A549 (cell line): ENCODE measurements around the gene RHOXF2. TPM values are rescaled to one million over a fixed set of nuclear protein-coding genes. Genes with fewer than 3 reads are reported as not detected.
A peak's percentile ranks its signal among the peaks of the same experiment; 100 is the strongest.
"Not testable (repeated sequence)": the region's sequence is repeated elsewhere in the genome, so short reads cannot be mapped to it uniquely, and the experiment has no call there.

ENCODE experiments used
- ATAC-seq, 2 experiments: fragments of 200-7000 bp in 1 of 2; fragments of >200 bp in 1 of 2; cut with Nextera tagmentation in 1 of 2; cut with Tn5 transposase in 1 of 2; 3 replicates each; pipeline versions ENCODE4 v1.8.0 to v1.9.1; 2018 to 2020; ENCODE audit warnings: mild to moderate bottlenecking in 1 of 2, moderate library complexity in 1 of 2
- CTCF ChIA-PET: fragments of 300-600 bp; sonication (Branson Sonifier 250); formaldehyde crosslinking; extraction: SDS; loops from one replicate; lab custom pipeline; 2021; ENCODE audit warnings: antibody characterized with exemption, inconsistent platforms; lab: Yijun Ruan, JAX
- POLR2A ChIA-PET: fragments of 350-600 bp; formaldehyde crosslinking; extraction: SDS; loops from one replicate; lab custom pipeline; 2021; ENCODE audit warnings: antibody characterized with exemption, inconsistent platforms; lab: Yijun Ruan, JAX
- DNase-seq, 2 experiments: peaks; one replicate each; pipeline versions ENCODE4 v3.0.0 to v3.0.0-alpha.2; 2011 to 2016; ENCODE audit warnings: low read depth in 1 of 2, low spot score in 1 of 2
- FAIRE-seq: peaks from 2 replicates; lab custom pipeline; 2011; peaks lifted over from hg19 to GRCh38; lab: Jason Lieb, UNC
- H3K27ac ChIP-seq, 2 experiments: fragments of >200 bp; sonication (Bioruptor Twin); formaldehyde crosslinking; 3 replicates each; pipeline ENCODE4 v1.5.1; 2016 to 2017
- H3K4me1 ChIP-seq: fragments of >200 bp; sonication (Bioruptor Twin); formaldehyde crosslinking; 3 replicates; pipeline ENCODE4 v1.6.1; 2016
- H3K4me2 ChIP-seq: fragments of >200 bp; sonication (Bioruptor Twin); formaldehyde crosslinking; 3 replicates; pipeline ENCODE4 v1.6.1; 2016
- H3K4me3 ChIP-seq: fragments of >200 bp; sonication (Bioruptor Twin); formaldehyde crosslinking; 3 replicates; pipeline ENCODE4 v1.5.1; 2016
- H3K9me3 ChIP-seq: fragments of >200 bp; sonication (Bioruptor Twin); formaldehyde crosslinking; 3 replicates; pipeline ENCODE4 v1.6.1; 2016
- BHLHE40 ChIP-seq: IDR thresholded peaks from 2 replicates; pipeline ENCODE4 v1.6.1; 2012; ENCODE audit warnings: low read depth, low read length, inconsistent platforms
- CEBPB ChIP-seq, 2 experiments: fragments of >200 bp in 1 of 2; sonication (Bioruptor Twin) in 1 of 2; formaldehyde crosslinking in 1 of 2; IDR thresholded peaks; 2 replicates each; pipeline ENCODE4 v1.6.1; 2012 to 2016
- FOSB ChIP-seq: fragments of 250-450 bp; sonication (Bioruptor Pico); IDR thresholded peaks from 2 replicates; pipeline ENCODE4 v1.5.0; 2020; ENCODE audit warnings: mild to moderate bottlenecking, moderate library complexity
- HOXB5 ChIP-seq: fragments of 250-450 bp; sonication (Bioruptor Pico); IDR thresholded peaks from 2 replicates; pipeline ENCODE4 v1.5.0; 2020; ENCODE audit warnings: mild to moderate bottlenecking, moderate library complexity
- SREBF2 ChIP-seq: fragments of 450-650 bp; IDR thresholded peaks from 2 replicates; pipeline ENCODE4 v1.6.1; 2014; ENCODE audit warnings: mild to moderate bottlenecking, moderate library complexity
- ZSCAN20 ChIP-seq: fragments of 250-450 bp; sonication (Bioruptor Pico); IDR thresholded peaks from 2 replicates; pipeline ENCODE4 v1.8.0; 2022; ENCODE audit warnings: mild to moderate bottlenecking, moderate library complexity
- WGBS: methylation state at CpG from one replicate; pipeline ENCODE4 v1.1.6; 2017; ENCODE audit errors: missing lambda C conversion rate; 5-methylcytosine and 5-hydroxymethylcytosine counted together
- polyA plus RNA-seq, 4 experiments: library from polyadenylated mRNA; depleted of rRNA in 3 of 4; stranded (reverse); fragments of >200 nt; fragmentation: RNase III in 1 of 4; extraction: RNeasy Plus Mini Kit Qiagen cat#74134 plus additional on column Dnase treatment in 1 of 4; gene quantifications; 2 replicates in 3 of 4; 3 replicates in 1 of 4; pipeline ENCODE4 v1.2.3, GENCODE V29; 2011 to 2017
- TF ChIP-seq, protein P1 (sequence below): IDR thresholded peaks from 2 replicates; pipeline ENCODE4 v1.6.1; 2012
- TF ChIP-seq, protein P2 (sequence below): fragments of 450-650 bp; IDR thresholded peaks from 2 replicates; pipeline ENCODE4 v1.6.1; 2014; ENCODE audit warnings: antibody characterized with exemption
- TF ChIP-seq, protein P3 (sequence below): fragments of 200-600 bp; sonication (generic); IDR thresholded peaks from 2 replicates; pipeline ENCODE4 v1.6.1; 2016; ENCODE audit warnings: antibody characterized with exemption, mild to moderate bottlenecking, moderate library complexity
- TF ChIP-seq, protein P4 (sequence below): fragments of >200 bp; sonication (Bioruptor Twin); formaldehyde crosslinking; IDR thresholded peaks from 3 replicates; pipeline ENCODE4 v1.5.1; 2016

The RHOXF2 gene
- polyA plus RNA-seq, 2 of the 4 experiments (the other 2 are of a cell fraction) = not detected

DNA sequence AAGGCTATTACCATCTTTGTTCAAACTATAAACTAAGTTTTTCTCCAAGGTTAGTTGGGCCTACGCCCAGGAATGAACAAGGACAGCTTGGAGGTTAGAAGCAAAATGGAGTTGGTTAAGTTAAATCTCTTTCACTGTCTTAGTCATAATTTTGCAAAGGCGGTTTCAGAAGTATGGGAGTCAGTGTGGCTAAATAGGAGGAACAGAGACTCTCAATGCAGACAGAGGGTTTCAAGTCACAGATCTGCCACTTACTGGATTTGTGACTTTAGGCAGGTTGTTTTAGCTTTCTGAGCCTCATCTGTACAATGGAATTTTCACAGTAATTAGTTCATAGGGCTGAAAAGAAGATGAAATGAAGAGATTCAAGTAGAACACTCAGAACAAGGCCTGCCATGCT lies 35.3 kb downstream of the RHOXF2 start:
- POLR2A ChIA-PET, CTCF ChIA-PET, H3K4me2 ChIP-seq, ATAC-seq, H3K9me3 ChIP-seq, H3K4me1 ChIP-seq, FAIRE-seq, H3K4me3 ChIP-seq, DNase-seq, H3K27ac ChIP-seq: not testable (repeated sequence)
- WGBS = no CpG with 5 or more reads among the region's 2 CpGs

DNA sequence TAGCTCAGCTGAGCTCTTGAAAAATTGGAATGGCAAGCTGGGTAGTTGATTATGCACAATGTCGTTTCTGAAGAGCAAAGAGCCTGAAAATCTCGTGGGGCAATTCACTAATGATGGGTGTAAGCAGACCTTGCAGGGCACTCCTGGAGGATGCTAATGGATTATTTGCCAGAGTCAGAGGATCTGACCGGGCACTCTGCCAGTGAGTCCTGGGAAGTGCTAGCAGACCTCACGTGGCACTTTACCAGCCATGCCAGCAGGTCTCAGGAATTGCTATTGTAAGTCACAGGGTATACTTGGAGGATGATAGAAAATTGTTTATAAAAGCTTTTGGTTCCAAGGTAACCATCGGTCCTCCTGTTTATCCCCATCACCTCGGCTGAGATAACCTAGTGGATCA lies 37.4 kb downstream of the RHOXF2 start:
- H3K4me3 ChIP-seq, DNase-seq, H3K27ac ChIP-seq, H3K4me1 ChIP-seq, ATAC-seq, H3K9me3 ChIP-seq, POLR2A ChIA-PET, H3K4me2 ChIP-seq, CTCF ChIA-PET: not testable (repeated sequence)
- no CpG with 5 or more reads among the region's 6 CpGs for WGBS
- FAIRE-seq = peak; percentile 100

DNA sequence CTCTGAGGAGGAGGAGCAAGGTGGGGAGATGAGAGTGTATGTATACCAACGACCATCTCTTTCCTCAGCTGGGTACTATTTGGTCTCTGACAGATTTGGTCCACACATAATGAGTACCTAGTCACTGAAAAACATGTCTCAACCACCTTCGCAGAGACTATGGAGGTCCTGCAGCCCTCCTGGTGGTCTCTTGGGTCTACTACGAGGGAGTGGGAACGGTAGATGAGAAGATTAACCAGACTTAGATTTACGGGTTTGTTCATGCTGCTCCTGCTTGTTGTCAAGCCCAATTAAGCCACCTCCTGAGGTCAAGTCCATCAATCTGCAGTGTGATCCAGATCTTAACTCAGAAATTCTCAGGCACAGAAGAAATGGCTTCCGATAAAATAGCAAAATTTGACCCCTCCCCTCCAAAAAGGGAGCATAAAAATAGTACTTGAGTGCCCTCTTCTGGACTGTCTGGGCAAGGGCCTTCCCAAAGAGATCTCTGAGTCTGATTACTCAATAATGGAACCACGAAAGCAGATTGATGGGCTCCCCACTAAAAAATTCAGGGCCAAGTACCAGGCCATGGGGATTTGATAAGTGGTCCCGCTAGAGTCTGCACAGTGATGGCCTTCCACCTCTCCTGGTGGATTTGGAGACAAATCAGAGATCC lies 38.3 kb downstream of the RHOXF2 start:
- H3K4me2 ChIP-seq, DNase-seq, H3K27ac ChIP-seq, POLR2A ChIA-PET, H3K4me1 ChIP-seq, H3K9me3 ChIP-seq, H3K4me3 ChIP-seq, CTCF ChIA-PET: not testable (repeated sequence)
- no CpG with 5 or more reads among the region's 8 CpGs for WGBS
- ATAC-seq (peak; percentile 78 to 87), FAIRE-seq (peak; percentile 100)

DNA sequence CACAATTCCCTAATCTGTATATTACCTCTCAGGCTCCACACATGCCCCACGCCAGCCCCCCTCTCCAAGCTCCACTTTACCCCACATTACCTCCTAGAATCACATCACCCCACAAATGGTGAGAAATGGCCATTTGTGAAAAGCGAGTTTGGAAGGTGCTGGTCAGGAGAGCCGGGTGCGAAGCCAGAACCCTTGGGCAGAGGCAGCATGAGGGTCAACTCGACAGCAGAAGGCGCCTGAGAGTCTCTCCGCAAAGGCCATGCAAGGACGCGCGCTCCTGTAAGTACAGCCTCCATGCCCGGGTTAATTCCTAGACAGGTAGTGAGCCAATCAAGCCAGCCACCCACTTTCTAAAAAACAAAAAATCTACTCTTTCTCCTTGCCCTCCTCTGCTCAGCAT lies 42.4 kb downstream of the RHOXF2 start:
- ChIA-PET POLR2A (no interaction called here), CTCF (interaction anchor here (1.7 kb wide), 1 partner anchor 13 kb away, joined by 9 read pairs; no protein-coding TSS in a partner anchor)
- Histone ChIP-seq H3K4me2 (no peak overlapping the region), H3K9me3 (no peaks in the 10 kb centered on the region), H3K4me1 (no peaks in the 10 kb centered on the region), H3K4me3 (no peak overlapping the region), H3K27ac (no peak overlapping the region)
- TF ChIP-seq, protein P1, sequence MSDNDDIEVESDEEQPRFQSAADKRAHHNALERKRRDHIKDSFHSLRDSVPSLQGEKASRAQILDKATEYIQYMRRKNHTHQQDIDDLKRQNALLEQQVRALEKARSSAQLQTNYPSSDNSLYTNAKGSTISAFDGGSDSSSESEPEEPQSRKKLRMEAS = no peak
- TF ChIP-seq ZSCAN20 (CRISPR knock-in tag) (no peak), BHLHE40 (no peak), SREBF2 (no peak), FOSB (CRISPR knock-in tag) (no peak), HOXB5 (CRISPR knock-in tag) (no peak), CEBPB (IDR thresholded peaks at IDR 0.05) (no peak)
- TF ChIP-seq, protein P2, sequence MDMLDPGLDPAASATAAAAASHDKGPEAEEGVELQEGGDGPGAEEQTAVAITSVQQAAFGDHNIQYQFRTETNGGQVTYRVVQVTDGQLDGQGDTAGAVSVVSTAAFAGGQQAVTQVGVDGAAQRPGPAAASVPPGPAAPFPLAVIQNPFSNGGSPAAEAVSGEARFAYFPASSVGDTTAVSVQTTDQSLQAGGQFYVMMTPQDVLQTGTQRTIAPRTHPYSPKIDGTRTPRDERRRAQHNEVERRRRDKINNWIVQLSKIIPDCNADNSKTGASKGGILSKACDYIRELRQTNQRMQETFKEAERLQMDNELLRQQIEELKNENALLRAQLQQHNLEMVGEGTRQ = no peak
- TF ChIP-seq, protein P3, sequence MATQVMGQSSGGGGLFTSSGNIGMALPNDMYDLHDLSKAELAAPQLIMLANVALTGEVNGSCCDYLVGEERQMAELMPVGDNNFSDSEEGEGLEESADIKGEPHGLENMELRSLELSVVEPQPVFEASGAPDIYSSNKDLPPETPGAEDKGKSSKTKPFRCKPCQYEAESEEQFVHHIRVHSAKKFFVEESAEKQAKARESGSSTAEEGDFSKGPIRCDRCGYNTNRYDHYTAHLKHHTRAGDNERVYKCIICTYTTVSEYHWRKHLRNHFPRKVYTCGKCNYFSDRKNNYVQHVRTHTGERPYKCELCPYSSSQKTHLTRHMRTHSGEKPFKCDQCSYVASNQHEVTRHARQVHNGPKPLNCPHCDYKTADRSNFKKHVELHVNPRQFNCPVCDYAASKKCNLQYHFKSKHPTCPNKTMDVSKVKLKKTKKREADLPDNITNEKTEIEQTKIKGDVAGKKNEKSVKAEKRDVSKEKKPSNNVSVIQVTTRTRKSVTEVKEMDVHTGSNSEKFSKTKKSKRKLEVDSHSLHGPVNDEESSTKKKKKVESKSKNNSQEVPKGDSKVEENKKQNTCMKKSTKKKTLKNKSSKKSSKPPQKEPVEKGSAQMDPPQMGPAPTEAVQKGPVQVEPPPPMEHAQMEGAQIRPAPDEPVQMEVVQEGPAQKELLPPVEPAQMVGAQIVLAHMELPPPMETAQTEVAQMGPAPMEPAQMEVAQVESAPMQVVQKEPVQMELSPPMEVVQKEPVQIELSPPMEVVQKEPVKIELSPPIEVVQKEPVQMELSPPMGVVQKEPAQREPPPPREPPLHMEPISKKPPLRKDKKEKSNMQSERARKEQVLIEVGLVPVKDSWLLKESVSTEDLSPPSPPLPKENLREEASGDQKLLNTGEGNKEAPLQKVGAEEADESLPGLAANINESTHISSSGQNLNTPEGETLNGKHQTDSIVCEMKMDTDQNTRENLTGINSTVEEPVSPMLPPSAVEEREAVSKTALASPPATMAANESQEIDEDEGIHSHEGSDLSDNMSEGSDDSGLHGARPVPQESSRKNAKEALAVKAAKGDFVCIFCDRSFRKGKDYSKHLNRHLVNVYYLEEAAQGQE = no peak
- TF ChIP-seq, protein P4, sequence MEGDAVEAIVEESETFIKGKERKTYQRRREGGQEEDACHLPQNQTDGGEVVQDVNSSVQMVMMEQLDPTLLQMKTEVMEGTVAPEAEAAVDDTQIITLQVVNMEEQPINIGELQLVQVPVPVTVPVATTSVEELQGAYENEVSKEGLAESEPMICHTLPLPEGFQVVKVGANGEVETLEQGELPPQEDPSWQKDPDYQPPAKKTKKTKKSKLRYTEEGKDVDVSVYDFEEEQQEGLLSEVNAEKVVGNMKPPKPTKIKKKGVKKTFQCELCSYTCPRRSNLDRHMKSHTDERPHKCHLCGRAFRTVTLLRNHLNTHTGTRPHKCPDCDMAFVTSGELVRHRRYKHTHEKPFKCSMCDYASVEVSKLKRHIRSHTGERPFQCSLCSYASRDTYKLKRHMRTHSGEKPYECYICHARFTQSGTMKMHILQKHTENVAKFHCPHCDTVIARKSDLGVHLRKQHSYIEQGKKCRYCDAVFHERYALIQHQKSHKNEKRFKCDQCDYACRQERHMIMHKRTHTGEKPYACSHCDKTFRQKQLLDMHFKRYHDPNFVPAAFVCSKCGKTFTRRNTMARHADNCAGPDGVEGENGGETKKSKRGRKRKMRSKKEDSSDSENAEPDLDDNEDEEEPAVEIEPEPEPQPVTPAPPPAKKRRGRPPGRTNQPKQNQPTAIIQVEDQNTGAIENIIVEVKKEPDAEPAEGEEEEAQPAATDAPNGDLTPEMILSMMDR = no peak
- ATAC-seq (no peak), DNase-seq (no peak), FAIRE-seq (no peak)
- 79% methylated on average over 7 of the region's 11 CpGs for WGBS
